GM21717 (cell line): ENCODE measurements around the gene RELT.

Experiments
- ATAC-seq: cut with Tn5 transposase; IDR thresholded peaks from one replicate; pipeline ENCODE4 v1.9.1; 2021; ENCODE audit warnings: mild to moderate bottlenecking, moderate library complexity; ENCODE audit not compliant: unreplicated experiment

RELT gene

GRCh38 chr11:73401924-73402833, 26.0 kb downstream of the RELT start:
- ATAC-seq = no peak

GRCh38 chr11:73402834-73403185, 26.6 kb downstream of the RELT start:
- ATAC-seq = no peak

- ATAC-seq = no peak
These were observed 27.3 kb downstream of the RELT start for GRCh38 chr11:73403541-73403940.

GRCh38 chr11:73404048-73404447, 27.8 kb downstream of the RELT start:
- ATAC-seq = no peak

GRCh38 chr11:73404506-73405145, 28.4 kb downstream of the RELT start:
- ATAC-seq = no peak

- no peak for ATAC-seq
These were observed 28.9 kb downstream of the RELT start for GRCh38 chr11:73405146-73405510.

- ATAC-seq = no peak
These were observed 29.9 kb downstream of the RELT start for GRCh38 chr11:73406131-73406530.

- ATAC-seq = no peak
These were observed 30.4 kb downstream of the RELT start for GRCh38 chr11:73406619-73407018.

GRCh38 chr11:73409431-73409830, 33.2 kb downstream of the RELT start:
- ATAC-seq = no peak

GRCh38 chr11:73410627-73411026, 34.4 kb downstream of the RELT start:
- ATAC-seq = no peak

GRCh38 chr11:73411031-73411430, 34.8 kb downstream of the RELT start:
- no peak for ATAC-seq

GRCh38 chr11:73412308-73412707, 36.1 kb downstream of the RELT start:
- no peak for ATAC-seq

- no peak for ATAC-seq
These were observed 37.1 kb downstream of the RELT start for GRCh38 chr11:73413256-73413655.

- no peak for ATAC-seq
These were observed 38.9 kb downstream of the RELT start for GRCh38 chr11:73414977-73415651.

- ATAC-seq = no peak
These were observed 39.8 kb downstream of the RELT start for GRCh38 chr11:73415854-73416615.

- no peak for ATAC-seq
These were observed 40.6 kb downstream of the RELT start for GRCh38 chr11:73416786-73417185.

- no peak for ATAC-seq
These were observed 43.9 kb downstream of the RELT start for GRCh38 chr11:73420136-73420535.

- no peak for ATAC-seq
These were observed 46.7 kb downstream of the RELT start for GRCh38 chr11:73422886-73423285.

GRCh38 chr11:73423506-73423905, 47.3 kb downstream of the RELT start:
- no peak for ATAC-seq

GRCh38 chr11:73425108-73425507, 48.9 kb downstream of the RELT start:
- ATAC-seq = no peak

- no peak for ATAC-seq
These were observed 50.1 kb downstream of the RELT start for GRCh38 chr11:73426219-73426850.
